Measurements from ENCODE around the gene ACCSL.

Gene ACCSL

GRCh38 chr11:44096360-44097185 is 48.8 kb downstream of the ACCSL start:
- no peak for DNase-seq (ENCODE audit: low read depth in 2 of 2)

DNA sequence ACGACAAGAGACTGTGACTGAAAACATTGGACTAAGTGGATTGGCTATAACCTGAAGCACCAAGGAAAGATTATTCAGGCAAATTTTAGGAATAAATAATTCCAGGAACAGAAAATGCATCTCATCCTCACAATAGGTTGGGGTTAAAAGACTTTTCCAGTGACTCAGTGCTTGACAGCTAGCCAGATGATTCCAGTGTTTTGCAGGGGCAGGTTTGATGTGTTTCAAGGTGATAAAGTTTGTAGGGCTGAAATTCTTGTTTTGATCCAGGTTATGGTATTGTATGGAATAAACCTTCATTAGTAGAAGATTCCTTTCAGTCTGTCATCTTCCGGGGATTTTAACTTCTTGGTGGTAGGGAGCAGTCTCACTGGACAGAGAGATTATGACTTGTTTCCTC is 50.0 kb downstream of the ACCSL start:
- DNase-seq (ENCODE audit: low read depth in 2 of 2), result no peak

DNA sequence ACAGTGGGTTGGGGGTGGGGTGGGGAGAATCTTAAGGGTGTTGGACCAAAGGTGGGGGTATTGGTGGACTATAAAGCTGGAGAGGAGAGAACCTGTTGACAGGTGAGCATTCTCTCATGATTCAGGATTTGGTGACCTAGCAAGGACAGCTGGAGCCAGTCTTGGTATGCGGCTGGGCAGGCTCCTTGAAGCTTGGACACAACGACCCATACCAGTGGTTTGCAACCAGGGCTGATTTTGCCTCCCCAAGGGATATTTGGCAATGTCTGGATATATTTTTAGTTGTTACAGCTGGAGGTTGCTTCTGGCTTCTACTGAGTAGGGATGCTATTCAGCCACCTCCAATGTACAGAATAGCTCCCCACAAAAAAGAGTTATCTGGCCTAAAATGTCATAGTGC is 53.3 kb downstream of the ACCSL start:
- no peak for DNase-seq (ENCODE audit: low read depth in 2 of 2)

DNA sequence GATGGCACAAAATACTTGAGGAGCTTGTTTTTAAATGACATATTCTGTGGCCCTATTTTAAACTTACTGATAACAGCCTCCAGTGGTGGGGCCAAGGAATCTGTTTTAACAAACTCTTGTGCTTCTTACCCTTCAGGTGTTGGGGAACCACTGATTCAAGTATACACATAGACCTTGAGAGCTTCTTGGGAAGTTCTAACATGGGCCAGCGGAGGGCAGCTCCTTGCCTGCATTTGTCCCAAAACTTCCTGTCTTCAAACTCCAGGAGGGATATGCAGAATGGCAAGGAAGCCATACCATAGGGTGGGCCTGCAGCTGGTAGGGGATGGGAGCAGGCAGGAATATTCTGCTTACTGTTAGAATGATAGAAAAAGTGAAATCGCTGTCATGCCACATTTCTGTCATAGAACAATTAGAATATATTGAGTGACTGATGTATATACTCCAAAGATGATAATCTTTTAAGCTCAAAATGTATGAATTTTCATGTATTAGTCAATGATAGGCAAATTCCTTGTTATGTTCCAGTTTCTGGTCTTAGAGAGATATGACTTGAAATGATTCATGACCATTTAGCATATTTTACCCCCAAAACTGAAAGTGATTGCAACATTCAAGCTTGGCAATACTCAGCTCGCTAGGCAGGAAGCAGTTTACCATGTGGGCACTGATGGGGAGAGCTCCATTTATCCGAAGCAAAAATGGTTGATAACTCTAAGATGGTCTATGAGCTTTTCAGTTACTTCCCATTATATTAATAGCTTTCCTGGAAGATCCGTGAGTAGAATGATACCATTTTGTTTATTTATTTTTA is 56.9 kb downstream of the ACCSL start:
- DNase-seq (ENCODE audit: low read depth in 2 of 2), result no peak

DNA sequence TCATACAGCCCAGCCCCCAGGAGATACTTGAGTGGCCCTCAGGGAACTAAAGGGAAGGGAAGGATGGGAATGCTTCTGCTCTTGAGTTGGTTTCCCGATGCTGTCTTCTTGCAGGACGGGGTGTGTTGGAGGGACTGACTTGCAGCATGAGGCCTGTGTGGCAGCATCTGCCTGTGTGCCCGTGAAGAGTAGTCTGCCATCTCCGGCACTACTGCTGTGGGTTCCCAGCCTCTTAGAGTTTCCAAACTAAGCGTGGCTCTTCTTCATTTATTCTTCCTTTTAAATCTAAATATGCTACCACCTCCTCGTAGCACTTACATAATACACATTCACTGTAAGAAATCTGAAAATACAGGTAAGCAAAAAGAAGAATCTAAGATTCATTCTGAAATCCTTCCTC is 60.5 kb downstream of the ACCSL start:
- no peak for DNase-seq (ENCODE audit: low read depth in 2 of 2)

Data from stimulated activated CD4-positive, alpha-beta T cell treated with anti-CD3 and anti-CD28 coated beads, Interleukin-1b, Interleukin-23, amount 100 ng/mL, for 4 hours (primary cell).